Stimulated activated memory B cell treated with anti-CD40 and anti-IgM and Interleukin-4, amounts not matched to agents 10 μg/mL and 1 μg/mL and 100 μg/mL, for 72 hours (primary cell): ENCODE data around the gene CORO1C.

Source experiments
- ATAC-seq: fragments of 150-1000 bp; cut with Tn5 transposase; 2 replicates; pipeline ENCODE4 v1.10.0; 2021
- H3K27ac Mint-ChIP-seq: one replicate; pipeline ENCODE4 v1.8.0; 2022; ENCODE audit warnings: mild to moderate bottlenecking, mixed read lengths
- H3K27me3 Mint-ChIP-seq: one replicate; pipeline ENCODE4 v1.8.0; 2022; ENCODE audit warnings: mixed read lengths
- H3K36me3 Mint-ChIP-seq: one replicate; pipeline ENCODE4 v1.8.0; 2022; ENCODE audit warnings: mixed read lengths
- H3K4me1 Mint-ChIP-seq: one replicate; pipeline ENCODE4 v1.8.0; 2022; ENCODE audit warnings: mixed read lengths
- H3K4me3 Mint-ChIP-seq: one replicate; pipeline ENCODE4 v1.8.0; 2022; ENCODE audit warnings: mild to moderate bottlenecking, moderate library complexity, mixed read lengths
- H3K9me3 Mint-ChIP-seq: one replicate; pipeline ENCODE4 v1.8.0; 2022; ENCODE audit warnings: mixed read lengths

The CORO1C gene

GRCh38 chr12:108647585-108648287, 83.6 kb downstream of the CORO1C start:
- Mint-ChIP-seq H3K4me1 (peaks cover 35% of the 10 kb centered on the region), H3K9me3 (no peaks in the 10 kb centered on the region)

DNA sequence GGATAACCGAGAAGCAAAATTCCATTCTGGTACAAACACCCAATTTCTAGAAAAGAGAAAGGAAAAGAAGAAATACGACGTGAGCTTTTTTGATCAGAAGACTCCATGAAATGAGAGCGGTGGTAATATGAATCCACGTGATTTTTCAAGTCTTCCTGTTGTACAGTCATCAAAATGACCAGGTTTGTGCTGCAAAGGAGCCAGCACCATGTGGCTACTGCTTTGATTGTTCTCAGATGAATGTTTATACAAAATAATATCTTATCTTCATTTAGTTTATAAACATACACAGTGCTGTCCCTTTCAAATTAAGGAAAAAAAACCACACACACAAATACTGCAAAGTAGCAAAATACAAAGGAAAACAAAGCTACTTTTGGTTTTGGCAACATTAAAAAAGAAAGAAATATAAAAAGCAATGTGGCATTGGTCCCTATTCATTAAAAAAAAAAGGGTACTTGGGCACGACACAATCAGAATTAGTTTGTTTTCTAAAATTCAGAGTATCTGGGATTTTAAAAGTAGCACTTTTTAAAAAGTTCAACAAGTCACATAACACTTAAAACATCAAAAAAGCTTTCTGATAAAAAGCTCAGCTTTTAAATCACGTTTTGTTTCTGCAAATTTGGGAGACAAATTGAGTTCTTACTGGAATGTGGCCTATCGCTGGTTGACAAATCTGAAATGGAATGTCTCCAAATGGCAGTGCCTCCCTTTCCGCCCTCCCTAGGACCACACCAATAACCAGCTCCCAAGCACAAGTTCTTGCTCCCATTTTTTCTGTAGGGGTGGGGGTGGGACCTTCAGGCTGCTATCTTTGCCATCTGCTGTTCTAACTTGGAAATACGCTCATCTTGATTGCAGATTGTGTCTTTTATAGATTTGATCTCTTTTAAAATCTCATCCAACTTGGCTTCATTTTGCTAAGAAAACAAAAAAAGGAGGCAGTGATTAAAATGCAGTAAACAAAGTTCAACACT, 84.4 kb downstream of the CORO1C start:
- Mint-ChIP-seq H3K36me3 (peaks cover 67% of the 10 kb centered on the region), H3K4me1 (peaks cover 36% of the 10 kb centered on the region), H3K27me3 (no peaks in the 10 kb centered on the region), H3K4me3 (no peak overlapping the region), H3K9me3 (no peaks in the 10 kb centered on the region), H3K27ac (peak overlapping the region; percentile 57)
- ATAC-seq = no peak

More at GRCh38 chr12:108647585-108648287, 83.6 kb downstream of the CORO1C start:
- ATAC-seq = no peak
- H3K27me3 Mint-ChIP-seq = no peaks in the 10 kb centered on the region
- H3K27ac Mint-ChIP-seq = peak overlapping the region; percentile 57
- H3K36me3 Mint-ChIP-seq = peaks cover 73% of the 10 kb centered on the region
- H3K4me3 Mint-ChIP-seq = no peak overlapping the region

DNA sequence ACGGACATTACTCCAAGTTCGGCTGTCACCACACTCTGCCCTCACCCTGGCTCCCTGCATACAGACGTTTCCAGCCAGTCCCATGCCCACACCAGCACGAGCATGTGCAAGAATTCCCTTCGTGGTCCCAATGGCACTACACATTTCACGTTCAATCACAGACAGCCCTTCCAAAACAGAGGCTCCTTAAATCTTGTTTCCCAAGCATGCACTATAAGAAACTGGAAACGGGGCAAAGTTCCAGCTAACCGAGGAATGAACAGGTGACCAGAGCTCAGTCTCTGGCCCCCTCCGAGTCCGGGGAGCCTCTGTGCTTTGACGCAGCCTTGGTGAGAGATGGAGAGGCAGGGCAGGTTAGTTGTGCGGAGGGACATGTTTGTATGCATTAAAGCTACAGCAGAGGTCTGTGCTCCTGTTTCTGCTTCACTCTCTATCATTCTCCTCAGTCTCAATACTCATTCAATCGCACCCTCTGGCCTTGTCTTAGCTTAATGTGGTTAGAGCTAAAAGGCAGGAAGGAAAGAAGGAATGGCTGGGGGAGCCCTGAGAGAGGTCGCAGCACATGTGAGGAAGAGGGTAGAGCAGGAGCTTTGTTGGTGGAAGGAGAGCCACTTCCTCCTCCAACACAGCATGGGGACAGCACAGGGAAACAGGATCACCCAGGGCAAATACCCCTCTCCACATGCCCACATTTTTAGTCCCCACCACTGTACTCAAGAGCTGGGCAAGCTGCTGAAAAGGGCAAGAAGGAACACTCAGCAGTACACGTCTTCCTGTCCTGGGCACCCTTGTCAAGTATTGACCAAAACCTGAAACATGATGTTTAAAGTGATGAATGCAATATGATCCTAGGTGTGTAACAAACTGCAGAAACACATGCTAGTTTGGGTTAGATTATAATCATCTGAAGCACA, 85.4 kb downstream of the CORO1C start:
- Mint-ChIP-seq H3K4me3 (no peak overlapping the region), H3K27ac (peak overlapping the region; percentile 52), H3K27me3 (no peaks in the 10 kb centered on the region), H3K36me3 (peaks cover 59% of the 10 kb centered on the region), H3K9me3 (no peaks in the 10 kb centered on the region), H3K4me1 (peaks cover 45% of the 10 kb centered on the region)
- no peak for ATAC-seq

DNA sequence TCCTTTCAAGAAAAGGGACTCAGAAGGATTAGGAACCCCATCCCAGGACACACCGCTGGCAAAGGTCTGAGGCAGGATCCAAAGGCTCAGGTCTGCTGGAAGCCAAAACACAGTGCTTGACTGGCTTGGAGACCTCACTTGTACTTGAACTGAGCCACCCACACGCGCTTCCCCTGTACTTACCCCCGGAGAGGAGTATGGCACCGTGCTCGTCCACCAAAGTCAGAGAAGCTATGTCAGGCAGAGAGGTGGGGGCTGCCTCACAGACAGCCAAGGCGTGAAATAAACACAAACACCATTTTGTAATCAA, 86.6 kb downstream of the CORO1C start:
- Mint-ChIP-seq H3K4me1 (peaks cover 56% of the 10 kb centered on the region), H3K36me3 (peaks cover 55% of the 10 kb centered on the region), H3K27me3 (no peaks in the 10 kb centered on the region), H3K9me3 (no peaks in the 10 kb centered on the region), H3K4me3 (no peak overlapping the region), H3K27ac (peak overlapping the region; percentile 52)
- ATAC-seq = no peak

GRCh38 chr12:108643941-108644810, 87.1 kb downstream of the CORO1C start:
- Mint-ChIP-seq H3K9me3 (no peaks in the 10 kb centered on the region), H3K4me1 (peaks cover 56% of the 10 kb centered on the region), H3K36me3 (peaks cover 53% of the 10 kb centered on the region), H3K4me3 (no peak overlapping the region), H3K27ac (peak overlapping the region; percentile 52), H3K27me3 (no peaks in the 10 kb centered on the region)
- ATAC-seq = no peak

DNA sequence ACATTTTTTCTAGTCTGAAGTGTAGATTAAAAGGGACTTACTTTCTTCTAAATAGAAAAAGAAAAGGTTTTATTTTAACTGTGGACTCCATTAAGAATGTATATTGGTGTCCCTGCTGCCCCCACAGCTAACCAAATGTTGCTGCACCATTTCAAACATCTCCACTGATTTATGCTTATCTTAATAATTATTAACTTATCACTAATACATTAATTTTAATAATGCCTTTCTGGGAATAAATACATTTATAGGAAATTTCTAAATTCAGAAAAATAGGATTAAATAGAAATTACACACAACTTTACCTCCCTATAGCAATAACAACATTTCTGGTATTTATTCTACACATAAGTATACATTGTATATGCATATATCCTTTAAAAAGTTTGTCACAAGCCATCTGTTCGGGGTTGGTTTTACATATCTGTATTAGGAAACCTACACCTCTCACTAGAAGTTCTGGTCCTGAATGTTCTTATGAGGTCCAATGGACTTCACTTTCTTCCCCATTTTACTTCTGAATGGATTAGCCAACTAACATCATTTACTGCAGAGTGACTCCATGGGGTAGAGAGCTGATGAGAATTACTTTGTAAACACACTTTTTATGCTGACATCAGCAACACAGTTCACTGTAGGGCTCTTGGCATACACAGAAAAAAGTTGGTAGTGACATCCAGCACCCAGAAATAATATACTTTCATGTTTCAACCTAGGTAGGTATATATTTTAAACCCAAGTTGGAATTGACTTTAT, 88.2 kb downstream of the CORO1C start:
- Mint-ChIP-seq H3K27ac (peak overlapping the region; percentile 69), H3K4me1 (peaks cover 66% of the 10 kb centered on the region), H3K27me3 (no peaks in the 10 kb centered on the region), H3K4me3 (no peak overlapping the region), H3K9me3 (no peaks in the 10 kb centered on the region), H3K36me3 (peaks cover 43% of the 10 kb centered on the region)
- ATAC-seq = no peak

GRCh38 chr12:108642269-108642870, 88.9 kb downstream of the CORO1C start:
- H3K36me3 Mint-ChIP-seq = peaks cover 38% of the 10 kb centered on the region
- peaks cover 72% of the 10 kb centered on the region for H3K4me1 Mint-ChIP-seq
- H3K27ac Mint-ChIP-seq = peak overlapping the region; percentile 69
- ATAC-seq = no peak
- H3K27me3 Mint-ChIP-seq = no peaks in the 10 kb centered on the region
- H3K9me3 Mint-ChIP-seq = no peaks in the 10 kb centered on the region
- H3K4me3 Mint-ChIP-seq = no peak overlapping the region

- Mint-ChIP-seq H3K27ac (peak overlapping the region; percentile 69), H3K9me3 (no peaks in the 10 kb centered on the region), H3K27me3 (no peaks in the 10 kb centered on the region), H3K4me1 (peaks cover 74% of the 10 kb centered on the region), H3K36me3 (peaks cover 35% of the 10 kb centered on the region), H3K4me3 (no peak overlapping the region)
- ATAC-seq = peak; percentile 54
Measured at GRCh38 chr12:108641446-108642268, 89.7 kb downstream of the CORO1C start.

GRCh38 chr12:108640802-108641445, 90.4 kb downstream of the CORO1C start:
- H3K4me1 Mint-ChIP-seq = peaks cover 73% of the 10 kb centered on the region
- peaks cover 28% of the 10 kb centered on the region for H3K36me3 Mint-ChIP-seq
- H3K27ac Mint-ChIP-seq = peak overlapping the region; percentile 69
- ATAC-seq = no peak
- H3K9me3 Mint-ChIP-seq = no peaks in the 10 kb centered on the region
- H3K4me3 Mint-ChIP-seq = no peak overlapping the region
- H3K27me3 Mint-ChIP-seq = no peaks in the 10 kb centered on the region

DNA sequence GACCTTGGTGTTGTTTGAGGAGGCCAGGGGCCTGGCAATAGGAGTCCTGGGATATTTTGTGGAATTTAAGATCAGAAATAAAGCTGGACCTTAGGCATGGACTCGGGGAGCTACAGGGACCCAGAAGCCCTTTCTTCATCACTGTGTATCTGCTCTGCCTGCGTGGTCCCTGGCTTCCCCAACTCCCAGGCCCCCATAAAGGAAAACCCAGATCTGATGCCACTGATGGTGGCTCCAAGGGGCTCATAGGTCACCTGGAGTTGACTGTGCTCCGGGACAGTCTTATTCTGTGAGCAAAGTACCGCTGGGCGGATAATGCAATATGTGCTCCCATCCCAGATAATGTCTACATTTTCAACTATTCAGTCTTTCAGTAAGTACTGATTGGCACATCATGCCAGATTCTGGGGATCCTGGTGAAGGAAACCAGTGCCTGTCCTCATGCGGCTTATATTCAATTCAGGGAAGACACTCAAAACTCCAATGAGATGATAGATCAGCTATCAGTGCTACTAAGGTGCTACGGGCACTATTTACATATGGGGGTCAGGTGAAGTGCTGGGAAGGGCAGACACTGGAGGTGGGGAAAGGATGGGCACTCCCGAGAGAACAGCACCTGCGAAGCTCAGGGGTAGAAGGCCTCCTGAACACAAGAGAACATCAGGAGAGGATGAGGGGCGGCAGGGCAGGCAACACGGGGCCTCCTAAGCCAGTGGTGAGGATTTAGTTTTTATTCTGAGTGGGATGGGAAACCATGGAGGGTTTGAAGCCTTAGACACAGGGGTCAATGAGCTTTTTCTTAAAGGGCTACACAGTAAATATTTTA, 92.1 kb downstream of the CORO1C start:
- peaks cover 78% of the 10 kb centered on the region for H3K4me1 Mint-ChIP-seq
- H3K36me3 Mint-ChIP-seq = peaks cover 12% of the 10 kb centered on the region
- H3K27ac Mint-ChIP-seq = peak overlapping the region; percentile 69
- no peak overlapping the region for H3K4me3 Mint-ChIP-seq
- no peaks in the 10 kb centered on the region for H3K27me3 Mint-ChIP-seq
- no peaks in the 10 kb centered on the region for H3K9me3 Mint-ChIP-seq
- ATAC-seq = no peak

GRCh38 chr12:108638141-108638827, 93.0 kb downstream of the CORO1C start:
- peak overlapping the region; percentile 33 for H3K4me3 Mint-ChIP-seq
- peaks cover 6% of the 10 kb centered on the region for H3K36me3 Mint-ChIP-seq
- H3K27me3 Mint-ChIP-seq = no peaks in the 10 kb centered on the region
- peak overlapping the region; percentile 69 for H3K27ac Mint-ChIP-seq
- no peaks in the 10 kb centered on the region for H3K9me3 Mint-ChIP-seq
- no peak for ATAC-seq
- peaks cover 88% of the 10 kb centered on the region for H3K4me1 Mint-ChIP-seq
